Choroid plexus epithelial cell (primary cell): ENCODE results near the gene FREM1.

Experiments used
- DNase-seq: peaks from one replicate; pipeline ENCODE4 v3.0.0-alpha.2; 2010; ENCODE audit warnings: low read depth
- H3K4me3 ChIP-seq: 2 replicates; pipeline ENCODE4 v1.5.1; 2011; ENCODE audit warnings: low read depth, mild to moderate bottlenecking, control low read depth, low read length, moderate library complexity
- CTCF ChIP-seq: conservative IDR thresholded peaks from 2 replicates; pipeline ENCODE4 v1.5.1; 2011; ENCODE audit warnings: low read depth, mild to moderate bottlenecking, control low read depth, inconsistent platforms, low read length, moderate library complexity

Gene FREM1

GRCh38 chr9:14889451-14889850 lies 20.8 kb downstream of the FREM1 start:
- DNase-seq = no peak
- TF ChIP-seq CTCF = no peak
- H3K4me3 ChIP-seq = no peak overlapping the region

GRCh38 chr9:14888875-14889274 lies 21.4 kb downstream of the FREM1 start:
- no peak for DNase-seq
- no peak for TF ChIP-seq CTCF
- no peak overlapping the region for H3K4me3 ChIP-seq

- DNase-seq = no peak
- no peak for TF ChIP-seq CTCF
Measured at GRCh38 chr9:14888272-14888671, 22.0 kb downstream of the FREM1 start.

GRCh38 chr9:14887149-14887548 lies 23.1 kb downstream of the FREM1 start:
- no peak for DNase-seq
- no peak for TF ChIP-seq CTCF
- no peak overlapping the region for H3K4me3 ChIP-seq

More at GRCh38 chr9:14888272-14888671, 22.0 kb downstream of the FREM1 start:
- no peak overlapping the region for H3K4me3 ChIP-seq

GRCh38 chr9:14883310-14883944 lies 26.8 kb downstream of the FREM1 start:
- H3K4me3 ChIP-seq = no peak overlapping the region
- TF ChIP-seq CTCF = no peak
- no peak for DNase-seq

- TF ChIP-seq CTCF = no peak
- no peak overlapping the region for H3K4me3 ChIP-seq
- DNase-seq = no peak
Measured at GRCh38 chr9:14882090-14882489, 28.1 kb downstream of the FREM1 start.

- no peak for TF ChIP-seq CTCF
- no peak for DNase-seq
Measured at GRCh38 chr9:14881006-14881405, 29.2 kb downstream of the FREM1 start.

More at GRCh38 chr9:14881006-14881405, 29.2 kb downstream of the FREM1 start:
- H3K4me3 ChIP-seq = no peak overlapping the region
